Mesothelial cell of epicardium (in vitro differentiated cells): ENCODE results near the gene TUB. TPM values are rescaled to one million over a fixed set of nuclear protein-coding genes. Genes with fewer than 3 reads are reported as not detected.
A peak's percentile ranks its signal among the peaks of the same experiment; 100 is the strongest.

Experiments used
- DNase-seq, 2 experiments: peaks; one replicate each; pipeline ENCODE4 v3.0.0; 2021; ENCODE audit warnings: low spot score in 2 of 2; ENCODE audit not compliant: unreplicated experiment in 2 of 2
- H3K27ac Mint-ChIP-seq: 2 replicates; pipeline ENCODE4 v1.8.0; 2021; ENCODE audit warnings: mixed read lengths
- H3K27me3 Mint-ChIP-seq: 2 replicates; pipeline ENCODE4 v1.8.0; 2021; ENCODE audit warnings: low read depth, mixed read lengths
- H3K36me3 Mint-ChIP-seq: 2 replicates; pipeline ENCODE4 v1.8.0; 2021; ENCODE audit warnings: mixed read lengths
- H3K4me1 Mint-ChIP-seq: 2 replicates; pipeline ENCODE4 v1.8.0; 2021; ENCODE audit warnings: mixed read lengths
- H3K4me3 Mint-ChIP-seq: 2 replicates; pipeline ENCODE4 v1.8.0; 2021; ENCODE audit warnings: mild to moderate bottlenecking, moderate library complexity, mixed read lengths
- H3K9me3 Mint-ChIP-seq: 2 replicates; pipeline ENCODE4 v1.8.0; 2021; ENCODE audit warnings: mixed read lengths
- CTCF ChIP-seq: fragments of 200-600 bp; sonication (generic); IDR thresholded peaks from one replicate; pipeline ENCODE4 v1.5.0; 2021; ENCODE audit warnings: antibody characterized with exemption; ENCODE audit not compliant: unreplicated experiment
- total RNA-seq: library from RNA; stranded (reverse); gene quantifications from 3 replicates; pipeline ENCODE4 v1.2.1, GENCODE V29; 2021

TUB gene
- total RNA-seq, 1 donor from 2014 or later: 52.8 TPM

- Mint-ChIP-seq H3K36me3 (no peaks in the 10 kb centered on the region), H3K27ac (no peak overlapping the region), H3K9me3 (no peaks in the 10 kb centered on the region), H3K4me3 (no peak overlapping the region), H3K27me3 (peaks cover 43% of the 10 kb centered on the region), H3K4me1 (peaks cover 36% of the 10 kb centered on the region)
- TF ChIP-seq CTCF: no peak
- DNase-seq: no peak
Measured at GRCh38 chr11:8071616-8072581, 9.1 kb upstream of the TUB start.

GRCh38 chr11:8075119-8075726 is 5.8 kb upstream of the TUB start:
- Mint-ChIP-seq H3K9me3 (no peaks in the 10 kb centered on the region), H3K36me3 (no peaks in the 10 kb centered on the region), H3K4me1 (peaks cover 5% of the 10 kb centered on the region), H3K4me3 (no peak overlapping the region), H3K27ac (no peak overlapping the region), H3K27me3 (peaks cover 43% of the 10 kb centered on the region)
- TF ChIP-seq CTCF: no peak
- DNase-seq: no peak

DNA sequence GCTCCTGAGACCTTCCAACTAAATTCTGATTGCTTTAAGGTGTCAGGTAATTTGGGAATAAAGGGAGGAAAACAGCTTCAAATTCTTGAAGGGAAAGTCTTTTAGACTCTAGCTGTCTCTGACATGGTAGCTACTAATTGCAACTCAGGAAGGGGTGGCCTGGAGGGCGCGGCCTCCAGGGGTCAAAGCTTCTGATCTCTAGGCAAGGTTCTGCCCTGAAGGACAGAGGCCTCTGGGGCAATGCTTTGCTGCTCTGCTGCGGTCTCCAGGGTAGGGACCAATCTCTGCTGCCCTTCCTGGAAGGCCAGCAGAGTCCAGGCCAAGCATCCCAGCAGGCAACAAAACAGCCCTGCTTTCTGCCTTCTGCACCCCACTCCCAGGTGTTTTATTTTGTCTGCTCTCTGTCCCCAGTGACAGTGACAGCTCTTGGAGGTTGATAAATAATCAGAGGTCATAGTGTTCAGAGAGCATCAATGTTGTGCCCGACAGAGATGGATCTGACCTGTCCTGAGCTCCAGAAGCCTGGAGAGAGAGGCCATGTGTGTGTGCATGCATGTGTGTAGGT is 1.8 kb upstream of the TUB start:
- Mint-ChIP-seq H3K4me3 (no peak overlapping the region), H3K27ac (no peak overlapping the region), H3K27me3 (peaks cover 13% of the 10 kb centered on the region), H3K36me3 (no peaks in the 10 kb centered on the region), H3K9me3 (no peaks in the 10 kb centered on the region), H3K4me1 (peaks cover 31% of the 10 kb centered on the region)
- no peak for TF ChIP-seq CTCF
- DNase-seq: no peak

DNA sequence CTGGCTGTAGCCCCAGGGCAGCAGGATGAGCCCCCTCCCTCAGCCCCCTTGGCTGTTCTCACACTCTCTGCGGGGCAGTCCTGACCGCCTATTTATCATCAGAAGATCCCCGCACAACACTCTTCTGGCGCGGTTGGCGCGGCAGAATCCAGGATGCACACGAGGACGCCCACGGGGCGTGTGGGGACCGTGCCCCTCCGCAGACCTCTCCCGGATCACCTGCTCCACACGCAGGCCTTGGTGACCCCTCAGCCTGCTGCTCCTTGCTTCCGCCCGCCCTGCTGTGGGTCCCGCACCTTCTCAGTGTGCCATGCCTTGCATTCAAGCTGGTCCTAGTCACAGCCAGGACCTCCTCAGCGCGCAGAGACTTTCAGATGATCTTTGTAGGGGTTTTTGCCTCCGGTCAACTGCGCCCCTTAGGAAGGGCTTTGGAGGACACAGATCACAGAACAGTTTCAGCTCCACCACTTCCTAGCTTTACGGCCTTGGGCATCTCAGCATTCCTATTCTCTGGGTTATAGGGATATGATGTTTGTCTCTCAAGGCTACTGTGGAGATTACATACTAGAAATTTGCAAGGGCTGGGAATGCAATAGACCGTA is 841 bp upstream of the TUB start:
- Mint-ChIP-seq H3K9me3 (no peaks in the 10 kb centered on the region), H3K27ac (peak overlapping the region; percentile 40), H3K27me3 (peaks cover 10% of the 10 kb centered on the region)

More for the DNA sequence above, 841 bp upstream of the TUB start:
- TF ChIP-seq CTCF: no peak
- no peak for DNase-seq
- Mint-ChIP-seq H3K4me1 (peaks cover 36% of the 10 kb centered on the region), H3K36me3 (no peaks in the 10 kb centered on the region), H3K4me3 (peak overlapping the region; percentile 77)
